Measurements from ENCODE around the gene CAPN15. TPM values are rescaled to one million over a fixed set of nuclear protein-coding genes. Genes with fewer than 3 reads are reported as not detected.

The CAPN15 gene
- total and polyA plus RNA-seq, 9 of the 15 experiments (the other 6 are each of a cell fraction or from before 2014, with no cell fraction given) = 0.62 to 111 (median 14.2) TPM

DNA sequence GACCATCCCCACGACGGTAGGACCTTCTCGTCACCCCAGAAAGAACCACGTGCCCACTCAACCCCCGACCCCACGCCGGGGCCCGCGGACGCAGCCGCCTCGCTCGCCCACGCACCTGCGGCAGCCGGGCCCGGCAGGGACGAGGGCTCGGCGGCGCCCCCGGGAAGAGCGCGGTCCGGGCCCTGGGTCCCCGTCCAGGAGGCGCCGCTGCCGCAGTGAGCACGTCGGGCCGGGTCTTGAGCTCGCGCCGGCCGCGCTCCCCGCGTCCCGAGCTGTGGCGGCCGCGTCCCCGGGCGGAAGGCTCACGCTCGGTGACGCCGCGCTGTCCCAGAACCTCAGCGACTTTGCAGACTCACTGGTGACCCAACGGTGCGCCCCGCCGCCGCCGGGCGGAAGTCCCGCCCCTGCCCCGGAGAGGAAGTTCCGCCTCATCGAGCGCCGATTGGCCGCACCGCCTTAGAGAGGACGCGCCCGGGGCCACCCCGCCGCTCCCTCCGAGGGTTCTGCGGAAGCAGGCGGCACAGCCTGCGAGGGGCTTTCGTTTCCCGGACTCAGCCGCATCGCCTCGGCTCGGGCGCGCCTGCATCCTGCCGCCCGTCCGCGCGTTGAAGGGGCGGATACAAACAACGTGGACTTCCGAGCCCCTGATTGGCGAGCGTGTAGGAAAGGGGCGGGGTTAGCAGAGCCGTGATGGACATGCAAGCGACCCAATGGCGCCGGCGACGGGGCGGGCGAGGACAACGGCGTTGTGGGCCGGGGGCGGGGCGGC is 61.6 kb downstream of the CAPN15 start (continued):
- TF ChIP-seq, protein P1, sequence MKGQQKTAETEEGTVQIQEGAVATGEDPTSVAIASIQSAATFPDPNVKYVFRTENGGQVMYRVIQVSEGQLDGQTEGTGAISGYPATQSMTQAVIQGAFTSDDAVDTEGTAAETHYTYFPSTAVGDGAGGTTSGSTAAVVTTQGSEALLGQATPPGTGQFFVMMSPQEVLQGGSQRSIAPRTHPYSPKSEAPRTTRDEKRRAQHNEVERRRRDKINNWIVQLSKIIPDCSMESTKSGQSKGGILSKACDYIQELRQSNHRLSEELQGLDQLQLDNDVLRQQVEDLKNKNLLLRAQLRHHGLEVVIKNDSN (CRISPR knock-in tag; IDR thresholded peaks at IDR 0.05) = no peak; the same call in 1 of the 2 replicates
- no peak for TF ChIP-seq JUN (IDR thresholded peaks at IDR 0.05; ENCODE audit: borderline replicate concordance, low read depth, low read length)
- peak; percentile 69; the same call in 1 of the 2 replicates for TF ChIP-seq JUN (CRISPR knock-in tag; IDR thresholded peaks at IDR 0.05; ENCODE audit: borderline replicate concordance)
- TF ChIP-seq, protein P2, sequence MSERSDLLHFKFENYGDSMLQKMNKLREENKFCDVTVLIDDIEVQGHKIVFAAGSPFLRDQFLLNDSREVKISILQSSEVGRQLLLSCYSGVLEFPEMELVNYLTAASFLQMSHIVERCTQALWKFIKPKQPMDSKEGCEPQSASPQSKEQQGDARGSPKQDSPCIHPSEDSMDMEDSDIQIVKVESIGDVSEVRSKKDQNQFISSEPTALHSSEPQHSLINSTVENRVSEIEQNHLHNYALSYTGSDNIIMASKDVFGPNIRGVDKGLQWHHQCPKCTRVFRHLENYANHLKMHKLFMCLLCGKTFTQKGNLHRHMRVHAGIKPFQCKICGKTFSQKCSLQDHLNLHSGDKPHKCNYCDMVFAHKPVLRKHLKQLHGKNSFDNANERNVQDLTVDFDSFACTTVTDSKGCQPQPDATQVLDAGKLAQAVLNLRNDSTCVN (CRISPR knock-in tag; IDR thresholded peaks at IDR 0.05) = no peak
- TF ChIP-seq MCM3 (IDR thresholded peaks at IDR 0.05) = no peak
- TF ChIP-seq ZNF717 (CRISPR knock-in tag; IDR thresholded peaks at IDR 0.05) = no peak
- 0 out of 2 replicates have a peak, but pooled peaks have one; percentile 15 for TF ChIP-seq CEBPG (CRISPR knock-in tag; IDR thresholded peaks at IDR 0.05)
- TF ChIP-seq CEBPG (tag; conservative IDR thresholded peaks at IDR 0.05 in 1 of 2, IDR thresholded peaks at IDR 0.05 in 1 of 2) = no peak
- no peak for TF ChIP-seq ZNF311 (CRISPR knock-in tag; IDR thresholded peaks at IDR 0.05)
- TF ChIP-seq, protein P3, sequence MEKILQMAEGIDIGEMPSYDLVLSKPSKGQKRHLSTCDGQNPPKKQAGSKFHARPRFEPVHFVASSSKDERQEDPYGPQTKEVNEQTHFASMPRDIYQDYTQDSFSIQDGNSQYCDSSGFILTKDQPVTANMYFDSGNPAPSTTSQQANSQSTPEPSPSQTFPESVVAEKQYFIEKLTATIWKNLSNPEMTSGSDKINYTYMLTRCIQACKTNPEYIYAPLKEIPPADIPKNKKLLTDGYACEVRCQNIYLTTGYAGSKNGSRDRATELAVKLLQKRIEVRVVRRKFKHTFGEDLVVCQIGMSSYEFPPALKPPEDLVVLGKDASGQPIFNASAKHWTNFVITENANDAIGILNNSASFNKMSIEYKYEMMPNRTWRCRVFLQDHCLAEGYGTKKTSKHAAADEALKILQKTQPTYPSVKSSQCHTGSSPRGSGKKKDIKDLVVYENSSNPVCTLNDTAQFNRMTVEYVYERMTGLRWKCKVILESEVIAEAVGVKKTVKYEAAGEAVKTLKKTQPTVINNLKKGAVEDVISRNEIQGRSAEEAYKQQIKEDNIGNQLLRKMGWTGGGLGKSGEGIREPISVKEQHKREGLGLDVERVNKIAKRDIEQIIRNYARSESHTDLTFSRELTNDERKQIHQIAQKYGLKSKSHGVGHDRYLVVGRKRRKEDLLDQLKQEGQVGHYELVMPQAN (IDR thresholded peaks at IDR 0.05; ENCODE audit: borderline replicate concordance) = peak; percentile 48; the same call in 1 of the 2 replicates
- TF ChIP-seq, protein P4, sequence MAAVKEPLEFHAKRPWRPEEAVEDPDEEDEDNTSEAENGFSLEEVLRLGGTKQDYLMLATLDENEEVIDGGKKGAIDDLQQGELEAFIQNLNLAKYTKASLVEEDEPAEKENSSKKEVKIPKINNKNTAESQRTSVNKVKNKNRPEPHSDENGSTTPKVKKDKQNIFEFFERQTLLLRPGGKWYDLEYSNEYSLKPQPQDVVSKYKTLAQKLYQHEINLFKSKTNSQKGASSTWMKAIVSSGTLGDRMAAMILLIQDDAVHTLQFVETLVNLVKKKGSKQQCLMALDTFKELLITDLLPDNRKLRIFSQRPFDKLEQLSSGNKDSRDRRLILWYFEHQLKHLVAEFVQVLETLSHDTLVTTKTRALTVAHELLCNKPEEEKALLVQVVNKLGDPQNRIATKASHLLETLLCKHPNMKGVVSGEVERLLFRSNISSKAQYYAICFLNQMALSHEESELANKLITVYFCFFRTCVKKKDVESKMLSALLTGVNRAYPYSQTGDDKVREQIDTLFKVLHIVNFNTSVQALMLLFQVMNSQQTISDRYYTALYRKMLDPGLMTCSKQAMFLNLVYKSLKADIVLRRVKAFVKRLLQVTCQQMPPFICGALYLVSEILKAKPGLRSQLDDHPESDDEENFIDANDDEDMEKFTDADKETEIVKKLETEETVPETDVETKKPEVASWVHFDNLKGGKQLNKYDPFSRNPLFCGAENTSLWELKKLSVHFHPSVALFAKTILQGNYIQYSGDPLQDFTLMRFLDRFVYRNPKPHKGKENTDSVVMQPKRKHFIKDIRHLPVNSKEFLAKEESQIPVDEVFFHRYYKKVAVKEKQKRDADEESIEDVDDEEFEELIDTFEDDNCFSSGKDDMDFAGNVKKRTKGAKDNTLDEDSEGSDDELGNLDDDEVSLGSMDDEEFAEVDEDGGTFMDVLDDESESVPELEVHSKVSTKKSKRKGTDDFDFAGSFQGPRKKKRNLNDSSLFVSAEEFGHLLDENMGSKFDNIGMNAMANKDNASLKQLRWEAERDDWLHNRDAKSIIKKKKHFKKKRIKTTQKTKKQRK (IDR thresholded peaks at IDR 0.05; ENCODE audit: borderline replicate concordance, low read depth, low read length) = peak; percentile 87
- peak; percentile 28 for TF ChIP-seq CCNT2 (IDR thresholded peaks at IDR 0.05; ENCODE audit: borderline replicate concordance, extremely low read depth, insufficient read length, low read depth, low read length)
- no peak for TF ChIP-seq BRCA1 (IDR thresholded peaks at IDR 0.05)
- TF ChIP-seq BRCA1 (CRISPR knock-in tag; IDR thresholded peaks at IDR 0.05) = no peak
- TF ChIP-seq HCFC1 (IDR thresholded peaks at IDR 0.05; ENCODE audit: low read depth, low read length) = peak; percentile 38; the same call in 1 of the 2 replicates
- TF ChIP-seq, protein P5, sequence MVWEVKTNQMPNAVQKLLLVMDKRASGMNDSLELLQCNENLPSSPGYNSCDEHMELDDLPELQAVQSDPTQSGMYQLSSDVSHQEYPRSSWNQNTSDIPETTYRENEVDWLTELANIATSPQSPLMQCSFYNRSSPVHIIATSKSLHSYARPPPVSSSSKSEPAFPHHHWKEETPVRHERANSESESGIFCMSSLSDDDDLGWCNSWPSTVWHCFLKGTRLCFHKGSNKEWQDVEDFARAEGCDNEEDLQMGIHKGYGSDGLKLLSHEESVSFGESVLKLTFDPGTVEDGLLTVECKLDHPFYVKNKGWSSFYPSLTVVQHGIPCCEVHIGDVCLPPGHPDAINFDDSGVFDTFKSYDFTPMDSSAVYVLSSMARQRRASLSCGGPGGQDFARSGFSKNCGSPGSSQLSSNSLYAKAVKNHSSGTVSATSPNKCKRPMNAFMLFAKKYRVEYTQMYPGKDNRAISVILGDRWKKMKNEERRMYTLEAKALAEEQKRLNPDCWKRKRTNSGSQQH (CRISPR knock-in tag; IDR thresholded peaks at IDR 0.05) = no peak
- no peak for TF ChIP-seq RBM14 (IDR thresholded peaks at IDR 0.05; ENCODE audit: borderline replicate concordance, insufficient read depth, low read depth, low read length)
- peak; percentile 35; the same call in 1 of the 2 replicates for TF ChIP-seq KAT7 (CRISPR knock-in tag; IDR thresholded peaks at IDR 0.05; ENCODE audit: borderline replicate concordance)

Data from K562 (cell line).